ENCODE data around the gene MAPKAPK5.
"Not testable (repeated sequence)": the region's sequence is repeated elsewhere in the genome, so short reads cannot be mapped to it uniquely, and the experiment has no call there.

Gene MAPKAPK5

DNA sequence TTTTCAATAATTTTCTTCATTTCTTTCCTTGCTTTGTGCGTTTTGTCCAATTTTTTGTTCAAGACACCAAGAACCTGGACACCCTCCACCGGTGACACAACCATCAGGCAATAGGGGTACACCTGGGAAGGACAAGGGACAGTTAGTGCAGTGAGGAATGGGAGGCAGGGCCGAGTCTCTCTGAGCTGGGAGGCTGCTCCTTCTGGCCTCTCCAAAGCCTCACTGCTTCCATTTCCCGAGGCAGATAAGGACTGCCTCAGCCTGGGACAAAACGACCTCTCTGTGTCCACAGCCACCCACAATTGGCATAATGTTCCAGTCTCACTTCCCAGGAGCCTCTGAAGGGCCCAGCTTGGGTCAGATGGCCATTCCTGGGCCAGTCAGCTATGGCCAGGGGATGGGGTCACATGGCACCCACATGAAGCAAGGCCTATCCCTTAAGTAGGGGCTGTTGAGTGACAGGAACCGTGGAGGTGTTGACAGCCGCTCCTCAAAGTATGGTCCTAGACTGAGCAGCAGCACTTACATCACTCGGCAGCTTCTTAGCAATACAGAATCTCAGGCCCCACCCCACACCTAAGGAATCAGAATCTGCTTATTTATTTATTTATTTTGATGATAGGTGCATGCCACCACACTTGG, 13.6 kb upstream of the MAPKAPK5 start:
- DNase-seq: no peak

DNA sequence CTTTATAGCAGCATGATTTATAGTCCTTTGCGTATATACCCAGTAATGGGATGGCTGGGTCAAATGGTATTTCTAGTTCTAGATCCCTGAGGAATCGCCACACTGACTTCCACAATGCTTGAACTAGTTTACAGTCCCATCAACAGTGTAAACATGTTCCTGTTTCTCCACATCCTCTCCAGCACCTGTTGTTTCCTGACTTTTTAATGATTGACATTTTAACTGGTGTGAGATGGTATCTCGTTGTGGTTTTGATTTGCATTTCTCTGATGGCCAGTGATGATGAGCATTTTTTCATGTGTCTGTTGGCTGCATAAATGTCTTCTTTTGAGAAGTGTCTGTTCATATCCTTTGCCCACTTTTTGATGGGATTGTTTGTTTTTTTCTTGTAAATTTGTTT, 12.4 kb upstream of the MAPKAPK5 start:
- not testable (repeated sequence) for DNase-seq

DNA sequence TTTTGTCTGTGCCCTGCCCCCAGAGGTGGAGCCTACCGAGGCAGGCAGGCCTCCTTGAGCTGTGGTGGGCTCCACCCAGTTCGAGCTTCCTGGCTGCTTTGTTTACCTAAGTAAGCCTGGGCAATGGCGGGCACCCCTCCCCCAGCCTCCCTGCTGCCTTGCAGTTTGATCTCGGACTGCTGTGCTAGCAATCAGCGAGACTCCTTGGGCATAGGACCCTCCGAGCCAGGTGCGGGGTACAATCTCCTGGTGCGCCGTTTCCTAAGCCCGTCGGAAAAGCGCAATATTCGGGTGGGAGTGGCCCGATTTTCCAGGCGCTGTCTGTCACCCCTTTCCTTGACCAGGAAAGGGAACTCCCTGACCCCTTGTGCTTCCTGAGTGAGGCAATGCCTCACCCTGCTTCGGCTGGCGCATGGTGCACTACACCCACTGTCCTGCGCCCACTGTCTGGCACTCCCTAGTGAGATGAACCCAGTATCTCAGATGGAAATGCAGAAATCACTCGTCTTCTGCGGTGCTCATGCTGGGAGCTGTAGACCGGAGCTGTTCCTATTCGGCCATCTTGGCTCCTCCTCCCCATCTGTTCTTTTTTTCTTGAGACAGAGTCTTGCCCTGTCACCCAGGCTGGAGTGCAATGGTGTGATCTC, 7.2 kb upstream of the MAPKAPK5 start:
- peak; percentile 7 to 11 for DNase-seq

DNA sequence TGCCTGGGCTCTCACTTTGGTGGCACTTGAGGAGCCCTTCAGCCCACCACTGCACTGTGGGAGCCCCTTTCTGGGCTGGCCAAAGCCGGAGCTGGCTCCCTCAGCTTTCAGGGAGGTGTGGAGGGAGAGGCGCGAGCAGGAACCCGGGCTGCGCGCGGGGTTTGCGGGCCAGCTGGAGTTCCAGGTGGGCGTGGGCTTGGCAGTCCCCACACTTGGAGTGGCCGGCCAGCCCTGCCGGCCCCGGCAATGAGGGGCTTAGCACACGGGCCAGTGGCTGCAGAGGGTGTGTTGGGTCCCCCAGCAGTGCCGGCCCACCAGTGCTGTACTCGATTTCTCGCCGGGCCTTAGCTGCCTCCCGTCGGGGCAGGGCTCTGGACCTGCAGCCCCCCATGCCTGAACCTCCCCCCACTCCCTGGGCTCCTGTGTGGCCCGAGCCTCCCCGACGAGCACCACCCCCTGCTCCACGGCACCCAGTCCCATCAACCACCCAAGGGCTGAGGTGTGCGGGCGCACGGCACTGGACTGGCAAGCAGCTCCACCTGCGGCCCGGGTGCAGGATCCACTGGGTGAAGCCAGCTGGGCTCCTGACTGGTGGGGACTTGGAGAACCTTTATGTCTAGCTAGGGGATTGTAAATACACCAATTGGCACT, 6.4 kb upstream of the MAPKAPK5 start:
- DNase-seq: not testable (repeated sequence)

DNA sequence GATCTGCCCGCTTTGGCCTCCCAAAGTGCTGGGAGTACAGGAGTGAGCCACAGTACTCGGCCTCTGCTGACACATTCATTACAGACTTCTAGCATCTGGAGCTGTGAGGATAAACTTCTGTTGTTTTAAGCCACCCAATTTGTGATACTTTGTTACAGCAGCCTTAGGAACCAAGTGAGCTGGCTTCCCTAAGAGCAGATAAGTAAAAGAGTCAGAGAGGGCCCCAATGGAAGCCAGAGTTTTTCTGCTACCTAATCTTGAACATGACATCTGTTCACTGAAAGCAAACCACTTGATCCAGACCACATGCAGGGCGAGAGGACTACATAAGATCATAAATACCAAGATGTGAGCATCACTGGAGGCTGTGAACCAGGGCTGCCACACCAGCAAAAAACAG, 3.7 kb upstream of the MAPKAPK5 start:
- DNase-seq: no peak

DNA sequence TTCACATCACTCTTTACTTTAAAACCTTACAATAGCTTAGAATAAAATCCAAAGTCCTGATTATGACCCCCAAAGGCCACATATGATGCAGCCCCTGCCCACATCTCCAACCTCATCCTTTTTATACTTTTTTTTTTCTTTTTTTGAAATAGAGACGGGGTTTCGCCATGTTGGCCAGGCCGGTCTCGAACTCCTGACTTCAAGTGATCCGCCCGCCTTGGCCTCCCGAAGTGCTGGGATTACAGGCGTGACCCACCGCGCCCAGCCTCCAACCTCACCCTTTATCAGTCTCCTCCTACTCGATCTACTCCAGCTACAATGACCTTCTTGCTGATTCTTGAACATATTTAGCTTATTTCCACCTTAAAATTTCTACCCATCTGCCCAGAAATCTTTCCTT, 1.2 kb upstream of the MAPKAPK5 start:
- no peak for DNase-seq

DNA sequence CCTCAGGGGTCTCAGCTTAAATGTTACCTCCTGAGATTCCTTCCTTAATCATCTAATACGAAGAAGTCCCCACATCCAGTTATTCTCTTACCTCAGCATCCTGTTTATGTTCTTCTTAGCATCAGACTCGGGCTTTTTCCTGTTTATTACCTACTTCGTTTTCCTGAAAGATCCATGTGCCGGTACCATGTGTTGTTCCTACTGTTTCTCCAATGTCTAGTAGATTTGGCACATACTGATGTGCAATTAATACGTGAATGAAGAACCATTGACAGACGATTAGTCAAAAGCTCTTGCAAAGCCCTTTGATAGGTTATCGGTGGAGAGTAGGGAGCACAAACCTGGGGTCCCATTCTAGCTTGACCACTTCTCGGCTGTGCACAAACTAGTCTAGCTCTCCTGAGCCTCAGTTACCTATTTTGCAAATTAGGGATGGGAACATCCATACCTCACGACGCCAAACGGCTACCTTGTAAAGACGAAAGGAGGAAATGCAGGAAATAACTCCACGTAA, 735 bp upstream of the MAPKAPK5 start:
- peak in 1 of 2 experiments; percentile 12 for DNase-seq

DNA sequence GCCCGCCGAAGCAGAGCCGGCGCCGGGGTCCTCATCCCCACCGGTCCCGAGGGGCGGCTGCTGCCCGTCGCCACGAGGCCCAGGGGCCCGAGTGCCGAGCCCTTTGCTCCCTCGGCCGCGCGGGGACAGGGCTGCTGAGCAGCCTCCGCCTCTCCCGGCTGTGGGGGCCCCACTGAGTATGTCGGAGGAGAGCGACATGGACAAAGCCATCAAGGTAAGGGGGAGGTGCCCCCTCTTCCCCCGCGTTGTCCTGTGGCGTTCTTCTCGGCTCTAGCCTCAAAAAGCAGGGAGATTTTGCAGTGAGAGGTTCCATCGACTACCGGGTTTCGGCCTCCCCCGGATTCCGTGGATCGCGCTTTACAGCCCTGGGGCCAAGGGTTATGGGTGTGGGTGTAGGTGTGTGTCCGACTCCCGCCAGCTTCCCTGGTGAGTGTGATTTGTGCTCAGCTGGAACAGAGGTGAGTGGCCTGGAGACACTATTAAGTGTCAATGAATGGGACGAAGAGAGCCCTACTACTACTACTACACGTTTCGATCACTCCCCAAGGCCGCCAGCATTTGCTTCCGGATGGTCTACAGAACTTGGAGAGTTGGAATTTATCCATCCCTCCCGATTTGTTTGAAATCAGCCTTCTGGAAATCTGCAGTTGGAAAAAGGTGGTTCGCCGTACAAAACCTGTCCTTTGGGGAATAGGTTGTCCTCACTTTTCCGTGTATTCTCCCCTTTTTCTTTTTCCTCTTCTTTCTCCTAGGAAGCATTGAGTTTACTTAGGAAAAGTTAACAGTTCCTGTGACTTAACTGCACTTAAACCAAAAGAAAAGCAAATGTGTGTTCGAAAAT, 748 bp downstream of the MAPKAPK5 start:
- peak in 1 of 2 experiments; percentile 33 for DNase-seq

DNA sequence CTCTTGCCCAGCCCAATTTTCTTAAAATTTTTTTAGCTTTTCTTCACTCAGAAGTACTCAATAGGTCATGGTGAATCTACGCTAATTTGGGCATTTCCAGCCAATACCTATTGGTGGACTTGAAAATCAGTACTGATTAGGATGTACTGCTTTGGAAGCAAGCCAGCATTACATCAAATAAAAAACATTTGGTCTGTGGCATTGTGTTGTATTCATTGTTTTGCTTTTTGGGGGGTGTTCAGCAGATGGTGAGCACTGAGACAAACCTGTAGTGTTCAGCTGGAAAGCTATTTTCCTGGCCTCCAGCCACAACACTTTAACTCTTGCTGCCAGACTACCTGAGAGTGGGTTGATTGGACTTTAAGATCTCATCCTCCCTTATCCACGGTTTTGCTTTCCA, 4.0 kb downstream of the MAPKAPK5 start:
- DNase-seq: no peak

DNA sequence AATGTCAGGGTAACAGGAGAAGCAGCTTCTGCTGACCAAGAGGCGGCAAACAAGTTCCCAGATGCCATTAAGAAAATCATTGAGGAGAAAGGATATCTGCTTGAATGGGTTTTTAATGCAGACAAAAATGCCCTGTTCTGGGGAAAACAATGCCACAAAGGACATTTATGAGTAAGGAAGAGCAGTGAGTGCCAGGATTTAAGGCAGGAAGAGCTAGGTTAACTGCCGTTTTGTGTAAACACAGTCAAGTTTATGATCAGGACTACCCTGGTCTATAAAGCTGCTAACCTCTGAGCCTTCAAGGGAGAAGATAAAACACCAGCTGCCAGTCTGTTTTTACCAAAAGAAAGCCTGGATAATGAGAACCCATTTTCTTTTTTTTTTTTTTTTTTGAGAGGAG, 8.5 kb downstream of the MAPKAPK5 start:
- no peak for DNase-seq

DNA sequence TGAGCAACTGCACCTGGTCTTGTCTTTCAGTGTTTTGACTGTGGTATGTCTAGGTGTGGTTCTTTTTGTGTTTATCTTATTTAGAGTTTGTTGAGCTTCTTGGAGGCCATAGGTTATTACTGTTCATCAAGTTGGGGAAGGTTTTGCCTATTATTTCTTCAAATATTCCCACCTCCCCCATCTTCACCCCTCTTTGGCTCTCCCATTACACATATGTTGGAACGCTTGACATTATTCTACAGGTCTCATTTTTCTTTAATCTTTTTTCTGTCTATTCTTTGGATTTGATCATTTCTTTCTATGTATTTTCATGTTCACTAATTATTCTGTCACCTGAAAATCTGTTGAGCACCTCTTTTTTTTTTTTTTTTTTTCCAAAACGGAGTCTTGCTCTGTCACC, 16.2 kb downstream of the MAPKAPK5 start:
- DNase-seq: no peak

DNA sequence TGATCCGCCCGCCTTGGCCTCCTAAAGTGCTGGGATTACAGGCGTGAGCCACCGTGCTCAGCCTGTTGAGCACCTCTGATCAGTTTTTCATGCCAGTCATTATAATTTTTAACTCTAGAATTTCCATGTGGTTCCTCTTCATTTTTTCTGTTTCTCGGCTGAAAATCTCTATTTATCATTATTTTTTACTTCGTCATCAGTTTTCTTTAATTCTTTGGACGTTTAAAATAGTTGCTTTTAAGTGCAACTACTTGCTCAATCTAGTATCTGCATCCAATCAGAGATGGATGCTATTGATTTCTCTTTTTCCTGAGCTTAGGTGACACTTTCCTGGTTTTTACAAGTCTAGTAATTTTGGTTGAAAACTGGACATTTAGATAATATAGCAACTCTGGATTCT, 16.8 kb downstream of the MAPKAPK5 start:
- DNase-seq: no peak

DNA sequence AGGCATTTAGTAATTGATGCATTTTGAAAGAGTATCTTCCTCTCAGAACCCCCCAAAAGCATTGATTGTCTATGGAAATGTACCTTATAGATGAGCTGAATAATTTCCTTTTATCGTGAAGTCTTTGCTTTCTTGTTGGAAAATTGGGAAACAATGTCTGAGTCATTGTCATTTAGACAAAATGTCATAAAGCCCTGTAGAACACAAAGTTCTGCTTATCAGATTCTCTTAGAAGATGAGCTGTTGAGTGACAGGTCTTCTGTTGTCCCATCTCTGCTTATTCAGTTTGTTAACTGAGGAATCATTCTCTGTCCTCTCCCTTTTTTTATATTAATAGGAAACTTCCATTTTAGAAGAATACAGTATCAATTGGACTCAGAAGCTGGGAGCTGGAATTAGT, 22.9 kb downstream of the MAPKAPK5 start:
- no peak for DNase-seq

DNA sequence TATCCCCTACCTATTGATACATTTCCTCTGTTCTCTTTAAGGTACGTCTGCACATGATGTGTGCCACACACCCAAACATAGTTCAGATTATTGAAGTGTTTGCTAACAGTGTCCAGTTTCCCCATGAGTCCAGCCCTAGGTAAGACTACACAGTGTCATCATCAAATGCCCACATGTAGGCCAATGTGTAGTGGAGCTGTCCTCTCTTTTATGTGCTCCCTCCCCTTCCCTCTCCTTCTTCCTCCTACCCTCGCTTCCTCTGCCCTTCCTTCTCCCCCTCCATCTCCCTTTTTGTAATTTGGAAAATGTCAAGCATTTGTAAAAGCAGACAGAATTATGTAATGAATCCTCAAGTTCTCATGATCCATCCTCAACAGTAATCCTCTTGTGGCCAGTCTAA, 25.5 kb downstream of the MAPKAPK5 start:
- DNase-seq: no peak

DNA sequence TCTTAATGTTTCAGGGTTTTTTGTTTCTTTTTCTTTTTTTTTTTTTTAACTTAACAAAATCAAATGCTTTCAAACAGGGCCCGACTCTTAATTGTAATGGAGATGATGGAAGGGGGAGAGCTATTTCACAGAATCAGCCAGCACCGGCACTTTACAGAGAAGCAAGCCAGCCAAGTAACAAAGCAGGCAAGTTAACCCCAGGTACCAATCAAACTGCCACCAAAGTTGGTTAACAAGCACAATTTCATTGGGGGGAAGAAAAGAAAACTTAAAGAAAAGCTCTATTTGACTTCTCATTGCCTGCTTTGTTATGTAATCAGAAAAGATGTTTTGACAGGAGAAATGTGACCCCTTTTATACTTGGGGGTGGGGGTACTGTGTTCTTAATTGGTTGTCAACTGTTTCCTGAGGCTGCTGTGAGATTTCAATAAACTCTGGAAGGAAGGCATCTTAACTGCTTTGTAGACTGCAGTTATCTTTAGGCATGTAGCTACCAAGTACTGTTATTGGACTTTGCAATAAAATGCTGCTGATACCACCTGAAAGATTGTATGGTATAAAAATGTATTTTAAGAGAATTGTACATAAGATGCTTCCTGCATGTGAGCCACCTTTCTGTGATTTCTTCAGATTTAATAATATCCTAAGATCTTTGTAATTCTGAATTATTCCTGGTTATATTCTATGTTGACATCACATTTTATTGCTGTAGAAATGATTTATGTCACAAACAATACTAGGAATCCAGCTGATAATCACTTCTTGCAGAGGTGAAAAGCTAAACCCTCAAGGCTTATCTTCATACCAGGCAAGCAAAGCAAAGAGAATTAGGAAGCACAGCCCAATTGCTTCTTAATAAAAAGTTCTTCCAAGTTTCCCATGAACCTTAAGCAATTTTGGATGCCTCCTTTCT, 26.9 kb downstream of the MAPKAPK5 start:
- no peak for DNase-seq

DNA sequence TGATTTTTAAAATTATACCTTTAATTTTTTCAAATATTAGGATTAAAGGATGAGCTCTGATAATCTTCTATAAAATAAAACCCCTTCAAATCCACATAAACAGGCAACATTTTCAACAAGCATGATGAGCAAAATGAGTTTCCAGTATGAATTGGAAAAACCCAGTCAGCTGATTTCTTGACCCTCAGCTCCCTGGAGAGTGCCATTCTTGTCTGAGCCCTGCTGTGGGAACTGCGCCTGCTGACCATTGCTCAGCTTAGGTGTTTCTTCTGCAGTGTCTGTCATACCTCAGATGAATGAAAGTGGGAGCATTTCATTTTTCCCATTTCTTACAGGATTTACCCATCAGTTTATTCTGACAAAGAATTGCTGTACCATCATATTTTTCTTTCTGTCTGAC, 27.6 kb downstream of the MAPKAPK5 start:
- DNase-seq: no peak

DNA sequence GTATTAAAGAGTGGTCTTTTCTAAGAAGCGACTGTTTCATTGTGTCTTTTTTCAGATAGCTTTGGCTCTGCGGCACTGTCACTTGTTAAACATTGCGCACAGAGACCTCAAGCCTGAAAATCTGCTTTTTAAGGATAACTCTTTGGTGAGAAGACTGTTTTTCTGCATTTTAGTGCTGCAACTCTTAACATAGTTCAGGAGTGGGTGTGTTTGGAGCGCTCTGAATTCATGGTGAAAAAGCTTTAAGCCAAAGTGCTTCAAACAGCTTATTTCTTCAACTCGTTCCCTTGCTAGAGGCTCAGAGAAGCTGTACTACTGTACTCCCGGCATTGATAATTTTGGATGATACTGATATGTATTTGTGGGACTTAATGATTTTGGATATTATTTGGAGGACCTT, 28.2 kb downstream of the MAPKAPK5 start:
- DNase-seq: no peak

DNA sequence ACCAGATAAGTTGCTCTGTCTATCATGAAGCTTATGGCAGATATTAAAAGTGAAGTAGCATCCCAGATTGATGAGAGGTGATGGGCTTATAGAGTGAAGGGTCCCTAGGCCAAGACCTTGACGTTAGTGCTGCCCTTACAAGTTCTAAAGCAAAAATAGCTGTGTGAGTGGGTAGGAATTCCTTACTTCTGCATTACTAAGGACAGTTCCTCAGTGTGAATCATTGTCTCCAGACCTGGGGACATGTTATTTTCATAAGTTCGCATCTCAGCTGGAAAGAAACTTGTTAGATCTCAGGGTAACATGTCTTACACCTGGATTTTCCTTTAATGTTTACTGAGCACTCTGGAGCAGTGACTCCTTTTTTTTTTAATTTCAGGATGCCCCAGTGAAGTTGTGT, 28.7 kb downstream of the MAPKAPK5 start:
- no peak for DNase-seq

DNA sequence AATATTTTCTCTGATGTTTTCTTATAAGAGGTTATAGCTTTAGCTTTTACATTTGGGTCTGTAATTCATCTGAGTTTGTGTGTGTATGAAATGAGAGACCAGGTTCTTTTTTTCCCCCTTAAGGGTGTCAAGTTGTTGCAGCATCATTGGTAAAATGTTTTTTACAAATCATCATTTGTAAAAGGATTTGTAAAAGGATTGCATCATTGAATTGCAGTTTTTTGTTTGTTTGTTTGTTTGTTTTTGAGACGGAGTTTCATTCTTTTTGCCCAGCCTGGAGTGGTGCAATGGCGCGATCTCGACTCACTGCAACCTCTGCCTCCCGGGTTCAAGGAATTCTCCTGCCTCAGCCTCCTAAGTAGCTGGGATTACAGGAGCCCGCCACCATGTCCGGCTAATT, 31.1 kb downstream of the MAPKAPK5 start:
- DNase-seq: no peak

DNA sequence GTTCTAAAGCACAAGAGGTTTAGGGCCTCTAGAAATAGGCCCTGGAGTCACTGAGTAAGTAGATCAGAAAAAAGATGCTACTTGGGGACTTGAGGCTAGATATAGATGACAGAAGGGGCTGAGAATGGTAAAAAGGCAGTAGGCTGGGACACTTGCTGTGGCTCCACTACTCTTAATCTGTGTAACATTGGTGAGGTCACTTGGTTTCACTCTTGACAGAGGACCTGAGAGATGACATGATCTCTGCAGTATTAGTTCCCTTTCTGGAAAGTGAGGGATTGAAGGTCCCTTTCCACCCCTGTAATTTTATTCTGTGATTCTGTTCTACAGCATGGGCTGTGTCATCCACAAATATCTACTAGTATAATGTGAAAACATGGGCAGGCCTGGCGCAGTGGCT, 39.7 kb downstream of the MAPKAPK5 start:
- no peak for DNase-seq

DNA sequence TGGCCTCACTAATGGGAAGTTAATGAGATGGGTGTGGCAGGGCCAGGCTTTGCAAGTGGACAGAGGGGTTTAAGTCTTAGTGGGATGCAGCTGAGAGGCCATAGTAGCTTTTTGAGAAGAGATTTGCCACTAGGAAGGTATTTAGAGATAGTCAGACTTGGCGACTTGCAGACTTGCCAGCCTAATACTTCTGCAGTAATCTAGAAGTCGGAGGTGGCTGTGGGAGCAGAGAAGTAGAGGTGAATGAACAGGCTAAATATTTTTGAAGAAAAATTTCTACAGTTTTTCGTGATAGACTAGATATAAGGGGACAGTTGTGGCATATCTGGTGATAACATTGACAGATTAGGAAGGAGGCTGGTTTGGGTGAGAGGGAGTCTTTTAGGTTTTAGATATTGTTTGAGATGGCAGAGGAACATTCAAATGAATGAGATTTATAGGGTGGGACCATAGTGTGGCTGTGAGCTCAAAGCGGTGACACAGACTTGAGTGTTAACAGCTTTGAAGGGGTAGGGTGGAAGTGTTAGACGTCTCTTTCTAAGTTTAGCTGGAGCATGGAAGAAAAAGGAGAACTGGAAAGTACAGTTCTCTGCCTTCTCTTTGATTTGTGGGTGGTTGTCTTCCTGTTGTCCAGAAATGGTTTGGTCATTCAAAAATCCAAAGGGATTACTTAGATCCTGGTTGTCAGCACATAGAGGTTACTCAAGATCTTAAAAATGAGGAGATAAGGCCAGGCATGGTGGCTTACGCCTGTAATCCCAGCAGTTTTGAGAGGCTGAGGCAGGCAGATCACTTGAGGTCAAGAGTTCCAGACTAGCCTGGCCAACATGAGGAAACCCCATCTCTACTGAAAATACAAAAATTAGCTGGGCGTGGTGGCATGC, 44.9 kb downstream of the MAPKAPK5 start:
- no peak for DNase-seq
